HG03457 (cell line): ENCODE results near the gene VPS18.

Experiments used
- ATAC-seq: cut with Tn5 transposase; IDR thresholded peaks from one replicate; pipeline ENCODE4 v1.9.1; 2021; ENCODE audit warnings: moderate number of reproducible peaks; ENCODE audit not compliant: unreplicated experiment

The VPS18 gene

GRCh38 chr15:40870716-40871115, 23.5 kb upstream of the VPS18 start:
- ATAC-seq = no peak

- no peak for ATAC-seq
Observed at GRCh38 chr15:40871749-40872617, 22.3 kb upstream of the VPS18 start.

- no peak for ATAC-seq
Observed at GRCh38 chr15:40872791-40873693, 21.2 kb upstream of the VPS18 start.

- ATAC-seq = no peak
Observed at GRCh38 chr15:40873694-40874561, 20.3 kb upstream of the VPS18 start, which contains the start of gene RHOV. Gene RHOV, minus strand, starts transcription at chr15:40874234. Its CDS starts 95 bp downstream, at chr15:40874139.

GRCh38 chr15:40875991-40876730, 18.1 kb upstream of the VPS18 start:
- no peak for ATAC-seq

GRCh38 chr15:40877694-40878093, 16.6 kb upstream of the VPS18 start:
- no peak for ATAC-seq

- no peak for ATAC-seq
Observed at GRCh38 chr15:40878785-40879184, 15.5 kb upstream of the VPS18 start.

GRCh38 chr15:40879609-40880008, 14.6 kb upstream of the VPS18 start:
- no peak for ATAC-seq

GRCh38 chr15:40881351-40881750, 12.9 kb upstream of the VPS18 start:
- no peak for ATAC-seq

GRCh38 chr15:40886586-40886985, 7.7 kb upstream of the VPS18 start:
- ATAC-seq = no peak

- ATAC-seq = no peak
Observed at GRCh38 chr15:40889112-40889511, 5.1 kb upstream of the VPS18 start.

GRCh38 chr15:40891138-40891537, 3.1 kb upstream of the VPS18 start:
- ATAC-seq = no peak

- no peak for ATAC-seq
Observed at GRCh38 chr15:40891810-40892446, 2.3 kb upstream of the VPS18 start.

GRCh38 chr15:40892447-40893012, 1.7 kb upstream of the VPS18 start:
- no peak for ATAC-seq

- no peak for ATAC-seq
Observed at GRCh38 chr15:40893019-40893670, 1.1 kb upstream of the VPS18 start.

- no peak for ATAC-seq
Observed at GRCh38 chr15:40894681-40895448, 615 bp downstream of the VPS18 start.

- no peak for ATAC-seq
Observed at GRCh38 chr15:40899536-40900207, 5.4 kb downstream of the VPS18 start.
